NCI-H510A (cell line): ENCODE measurements around the gene CCDC88B.
"Not testable (repeated sequence)": the region's sequence is repeated elsewhere in the genome, so short reads cannot be mapped to it uniquely, and the experiment has no call there.

Experiments used
- DNase-seq: peaks from one replicate; lab custom pipeline; 2025; lab: John Stamatoyannopoulos, UW

CCDC88B gene

DNA sequence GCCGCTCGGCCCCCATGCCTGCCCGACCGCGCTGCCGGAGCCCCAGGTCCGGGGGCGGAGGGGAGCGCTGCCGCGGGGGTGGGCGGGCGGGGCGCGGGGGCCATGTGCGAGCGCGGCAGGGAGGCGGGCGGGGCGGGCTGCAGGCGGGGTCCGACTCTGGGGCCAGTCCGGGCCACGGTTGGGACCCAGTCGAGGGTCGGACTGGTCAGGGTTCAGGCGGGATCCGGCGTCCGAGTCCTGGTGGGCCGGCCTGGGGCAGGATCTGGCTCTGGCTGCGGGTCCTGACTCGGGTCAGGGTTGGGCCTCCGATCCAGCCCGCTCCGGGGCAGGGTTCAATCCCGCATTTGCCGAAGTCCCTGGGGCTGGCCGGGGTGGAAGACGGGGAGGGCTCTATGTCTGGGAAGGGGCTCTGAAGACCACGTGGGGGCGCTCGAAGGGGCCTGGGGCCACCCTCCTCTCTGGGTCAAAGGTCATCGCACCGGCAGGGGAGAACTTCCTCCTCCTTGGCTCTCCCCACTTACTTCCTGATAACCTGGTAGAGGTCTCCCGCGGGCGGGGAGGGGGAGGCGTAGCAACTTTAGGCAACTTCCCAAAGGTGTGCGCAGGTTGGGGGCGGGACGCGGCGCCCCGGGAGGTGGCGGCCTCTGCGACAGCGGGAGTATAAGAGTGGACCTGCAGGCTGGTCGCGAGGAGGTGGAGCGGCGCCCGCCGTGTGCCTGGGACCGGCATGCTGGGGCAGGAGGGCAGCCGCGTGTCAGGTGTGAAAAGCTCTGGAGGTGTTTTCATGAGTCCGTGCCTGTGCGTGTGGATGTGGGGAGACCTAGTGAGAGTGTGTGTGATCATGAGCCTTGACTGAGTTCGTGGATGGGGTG, 34.1 kb upstream of the CCDC88B start:
- peak; percentile 35 for DNase-seq

DNA sequence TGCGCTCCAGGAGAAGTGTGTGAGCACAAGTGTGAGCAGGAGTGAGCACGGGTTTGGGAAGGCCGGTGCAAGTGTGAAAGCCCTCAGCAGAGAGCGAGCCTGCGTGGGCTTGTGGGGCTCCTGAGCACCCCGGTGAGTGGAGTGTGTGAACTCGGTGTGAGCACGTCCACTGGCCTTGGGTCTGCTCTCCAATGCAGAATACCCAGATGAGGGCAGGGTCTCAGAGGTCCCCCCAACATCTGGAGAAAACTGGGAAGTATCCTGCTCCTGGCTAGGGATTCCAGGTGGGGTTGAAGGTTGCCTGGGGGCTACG, 33.5 kb upstream of the CCDC88B start:
- DNase-seq, result no peak

DNA sequence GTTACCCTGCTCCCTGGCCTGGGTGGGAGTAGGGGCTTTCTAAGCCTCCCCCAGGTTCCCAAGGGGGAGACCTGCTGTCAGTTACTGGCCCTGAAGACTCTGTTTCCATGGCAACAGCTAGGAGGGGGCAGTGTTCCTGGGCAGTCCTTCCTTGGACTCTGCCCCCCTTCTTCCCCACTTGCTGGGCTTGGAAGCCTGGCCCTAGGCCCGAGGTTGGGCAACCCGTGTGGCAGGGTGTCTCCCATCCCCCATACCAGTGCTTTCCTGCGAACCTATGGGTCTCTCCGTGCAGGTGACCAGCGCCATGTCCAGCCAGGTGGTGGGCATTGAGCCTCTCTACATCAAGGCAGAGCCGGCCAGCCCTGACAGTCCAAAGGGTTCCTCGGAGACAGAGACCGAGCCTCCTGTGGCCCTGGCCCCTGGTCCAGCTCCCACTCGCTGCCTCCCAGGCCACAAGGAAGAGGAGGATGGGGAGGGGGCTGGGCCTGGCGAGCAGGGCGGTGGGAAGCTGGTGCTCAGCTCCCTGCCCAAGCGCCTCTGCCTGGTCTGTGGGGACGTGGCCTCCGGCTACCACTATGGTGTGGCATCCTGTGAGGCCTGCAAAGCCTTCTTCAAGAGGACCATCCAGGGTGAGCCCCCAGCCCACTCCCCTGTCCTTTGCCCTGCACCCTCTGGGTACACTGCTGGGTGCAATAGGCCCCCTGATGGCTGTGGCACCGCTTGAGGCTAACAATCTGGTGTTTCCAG, 33.0 kb upstream of the CCDC88B start:
- DNase-seq, result no peak

DNA sequence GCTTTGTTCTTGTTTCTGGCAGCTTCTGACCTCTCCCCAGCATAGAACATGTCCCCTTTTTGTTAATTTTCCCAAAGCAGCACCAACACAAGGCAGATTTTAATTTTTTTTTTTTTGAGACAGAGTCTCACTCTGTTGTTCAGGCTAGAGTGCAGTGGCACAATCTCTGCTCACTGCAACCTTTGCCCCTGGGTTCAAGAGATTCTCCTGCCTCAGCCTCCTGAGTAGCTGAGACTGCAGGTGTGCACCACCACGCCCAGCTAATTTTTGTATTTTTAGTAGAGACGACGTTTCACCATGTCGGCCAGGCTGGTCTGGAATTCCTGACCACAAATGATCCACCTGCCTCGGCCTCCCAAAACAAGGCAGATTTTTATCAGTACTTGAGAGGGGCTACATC, 32.2 kb upstream of the CCDC88B start:
- DNase-seq, result not testable (repeated sequence)

DNA sequence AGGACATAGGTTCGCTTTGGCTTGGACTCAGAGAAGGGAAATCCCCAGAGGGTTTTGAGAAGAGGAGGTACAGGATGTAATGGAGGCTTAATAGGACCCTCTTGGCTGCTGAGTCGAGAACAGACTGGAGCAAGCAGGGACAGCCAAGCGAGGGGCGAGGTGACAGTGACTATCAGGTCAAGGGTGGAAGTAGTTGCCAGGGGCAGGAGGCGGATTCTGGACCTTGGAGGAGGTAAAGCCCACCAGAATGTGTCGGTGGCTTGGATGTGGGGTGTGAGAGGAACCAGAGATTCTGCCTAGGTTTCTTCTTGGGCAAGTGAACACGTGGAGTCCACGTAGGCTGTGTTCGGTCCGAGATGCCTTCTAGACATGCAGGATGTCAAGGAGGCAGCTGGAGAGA, 27.1 kb upstream of the CCDC88B start:
- no peak for DNase-seq

DNA sequence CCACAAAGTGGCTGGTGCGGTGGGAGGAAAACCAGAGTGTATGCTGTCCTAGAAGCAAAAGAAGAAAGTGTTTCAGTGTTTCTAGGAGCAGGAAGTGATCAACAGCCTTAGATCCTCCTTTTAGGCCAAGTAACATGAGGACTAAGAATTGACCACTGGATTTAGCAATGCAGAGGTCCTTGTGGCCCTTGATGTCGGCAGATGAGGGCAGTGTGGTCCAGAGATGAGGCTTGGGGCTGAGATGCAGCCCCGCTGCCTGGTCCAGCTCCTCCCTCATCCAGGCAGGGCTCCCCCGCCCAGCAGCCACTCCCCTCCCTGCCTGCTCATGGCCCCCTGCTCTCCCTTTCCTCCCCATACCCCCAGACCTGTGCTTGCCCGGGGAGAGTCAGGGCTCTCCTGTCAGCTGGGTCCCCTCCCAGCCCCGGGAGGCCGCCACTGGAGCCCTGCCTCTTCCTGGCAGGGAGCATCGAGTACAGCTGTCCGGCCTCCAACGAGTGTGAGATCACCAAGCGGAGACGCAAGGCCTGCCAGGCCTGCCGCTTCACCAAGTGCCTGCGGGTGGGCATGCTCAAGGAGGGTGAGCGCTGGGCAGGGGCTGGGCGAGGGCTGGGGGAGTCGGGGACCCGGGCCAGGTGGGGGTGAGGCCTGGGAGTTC, 26.4 kb upstream of the CCDC88B start:
- no peak for DNase-seq

DNA sequence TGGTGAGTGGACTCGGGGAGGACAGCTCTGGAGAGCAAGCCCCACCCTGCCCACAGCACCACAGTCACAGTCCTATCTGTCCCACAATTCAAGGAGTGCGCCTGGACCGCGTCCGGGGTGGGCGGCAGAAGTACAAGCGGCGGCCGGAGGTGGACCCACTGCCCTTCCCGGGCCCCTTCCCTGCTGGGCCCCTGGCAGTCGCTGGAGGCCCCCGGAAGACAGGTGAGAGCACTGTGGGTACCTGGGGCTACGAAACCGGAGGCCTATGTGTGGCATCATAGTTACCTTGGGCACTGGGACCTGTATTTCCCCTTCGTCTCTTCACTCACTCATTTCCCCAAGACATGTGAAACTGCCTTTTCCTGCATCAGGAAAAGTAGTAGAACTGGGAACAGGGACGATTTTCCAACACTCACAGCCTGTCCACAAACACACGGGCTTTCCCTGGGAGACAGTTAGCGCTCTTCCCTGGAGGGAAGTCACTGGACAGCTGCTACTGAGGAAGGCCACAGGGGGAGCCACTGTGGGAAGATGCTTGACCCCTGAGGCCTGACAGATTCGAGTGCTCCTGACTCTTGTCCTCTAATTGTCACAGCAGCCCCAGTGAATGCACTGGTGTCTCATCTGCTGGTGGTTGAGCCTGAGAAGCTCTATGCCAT, 25.7 kb upstream of the CCDC88B start:
- DNase-seq, result no peak

DNA sequence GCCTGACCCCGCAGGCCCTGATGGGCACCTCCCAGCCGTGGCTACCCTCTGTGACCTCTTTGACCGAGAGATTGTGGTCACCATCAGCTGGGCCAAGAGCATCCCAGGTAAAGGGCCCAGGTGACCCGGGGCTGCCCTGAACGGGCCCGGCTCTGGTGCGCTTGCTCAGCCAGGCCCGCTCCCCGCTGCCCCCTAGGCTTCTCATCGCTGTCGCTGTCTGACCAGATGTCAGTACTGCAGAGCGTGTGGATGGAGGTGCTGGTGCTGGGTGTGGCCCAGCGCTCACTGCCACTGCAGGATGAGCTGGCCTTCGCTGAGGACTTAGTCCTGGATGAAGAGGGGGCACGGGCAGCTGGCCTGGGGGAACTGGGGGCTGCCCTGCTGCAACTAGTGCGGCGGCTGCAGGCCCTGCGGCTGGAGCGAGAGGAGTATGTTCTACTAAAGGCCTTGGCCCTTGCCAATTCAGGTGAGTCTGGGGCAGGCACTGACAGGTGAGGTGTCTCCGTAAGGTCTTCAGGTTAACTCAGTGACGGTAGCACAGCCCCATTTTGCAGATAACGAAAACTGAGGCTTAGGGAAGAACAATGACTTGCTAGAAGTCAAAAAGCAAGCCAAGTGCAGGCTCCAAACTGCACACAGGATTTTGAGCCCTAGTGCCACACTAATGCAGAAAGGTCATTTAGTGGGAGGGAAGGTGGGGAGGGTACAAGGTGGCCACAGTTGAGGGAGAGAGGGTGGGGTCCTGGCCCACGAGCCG, 25.0 kb upstream of the CCDC88B start:
- DNase-seq, result no peak

DNA sequence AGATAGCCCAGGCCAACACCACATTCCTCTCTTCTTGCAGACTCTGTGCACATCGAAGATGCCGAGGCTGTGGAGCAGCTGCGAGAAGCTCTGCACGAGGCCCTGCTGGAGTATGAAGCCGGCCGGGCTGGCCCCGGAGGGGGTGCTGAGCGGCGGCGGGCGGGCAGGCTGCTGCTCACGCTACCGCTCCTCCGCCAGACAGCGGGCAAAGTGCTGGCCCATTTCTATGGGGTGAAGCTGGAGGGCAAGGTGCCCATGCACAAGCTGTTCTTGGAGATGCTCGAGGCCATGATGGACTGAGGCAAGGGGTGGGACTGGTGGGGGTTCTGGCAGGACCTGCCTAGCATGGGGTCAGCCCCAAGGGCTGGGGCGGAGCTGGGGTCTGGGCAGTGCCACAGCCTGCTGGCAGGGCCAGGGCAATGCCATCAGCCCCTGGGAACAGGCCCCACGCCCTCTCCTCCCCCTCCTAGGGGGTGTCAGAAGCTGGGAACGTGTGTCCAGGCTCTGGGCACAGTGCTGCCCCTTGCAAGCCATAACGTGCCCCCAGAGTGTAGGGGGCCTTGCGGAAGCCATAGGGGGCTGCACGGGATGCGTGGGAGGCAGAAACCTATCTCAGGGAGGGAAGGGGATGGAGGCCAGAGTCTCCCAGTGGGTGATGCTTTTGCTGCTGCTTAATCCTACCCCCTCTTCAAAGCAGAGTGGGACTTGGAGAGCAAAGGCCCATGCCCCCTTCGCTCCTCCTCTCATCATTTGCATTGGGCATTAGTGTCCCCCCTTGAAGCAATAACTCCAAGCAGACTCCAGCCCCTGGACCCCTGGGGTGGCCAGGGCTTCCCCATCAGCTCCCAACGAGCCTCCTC, 24.1 kb upstream of the CCDC88B start:
- not testable (repeated sequence) for DNase-seq

DNA sequence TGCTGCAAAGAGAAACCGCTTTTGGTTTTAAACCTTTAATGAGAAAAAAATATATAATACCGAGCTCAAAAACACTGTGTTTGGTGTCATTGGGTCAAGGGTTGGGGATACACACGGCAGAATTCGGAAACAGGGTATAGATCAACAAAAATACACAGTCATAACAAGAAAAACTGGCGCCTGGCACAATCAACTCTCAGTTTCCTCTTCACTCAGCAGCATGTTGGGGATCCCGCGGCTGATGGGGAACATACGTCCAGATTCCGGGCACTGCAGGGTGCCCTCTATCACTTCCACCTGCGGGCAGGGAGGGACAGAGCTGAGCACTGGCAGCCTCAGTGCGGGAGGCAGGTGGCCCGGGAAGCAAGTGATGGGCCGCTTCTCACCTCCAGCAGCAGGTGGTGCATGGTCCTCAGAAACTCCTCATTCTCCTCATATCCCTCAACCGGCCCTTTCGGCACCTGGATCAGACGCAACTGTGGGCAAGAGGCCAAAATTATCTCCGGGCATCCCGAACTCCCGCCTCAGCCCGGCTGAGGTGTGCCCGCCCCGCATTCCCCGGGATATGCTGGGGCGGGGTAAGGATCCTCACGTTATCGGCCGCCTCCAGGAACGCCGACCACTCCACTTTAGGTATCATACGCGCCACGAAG, 23.2 kb upstream of the CCDC88B start:
- DNase-seq, result peak; percentile 33

DNA sequence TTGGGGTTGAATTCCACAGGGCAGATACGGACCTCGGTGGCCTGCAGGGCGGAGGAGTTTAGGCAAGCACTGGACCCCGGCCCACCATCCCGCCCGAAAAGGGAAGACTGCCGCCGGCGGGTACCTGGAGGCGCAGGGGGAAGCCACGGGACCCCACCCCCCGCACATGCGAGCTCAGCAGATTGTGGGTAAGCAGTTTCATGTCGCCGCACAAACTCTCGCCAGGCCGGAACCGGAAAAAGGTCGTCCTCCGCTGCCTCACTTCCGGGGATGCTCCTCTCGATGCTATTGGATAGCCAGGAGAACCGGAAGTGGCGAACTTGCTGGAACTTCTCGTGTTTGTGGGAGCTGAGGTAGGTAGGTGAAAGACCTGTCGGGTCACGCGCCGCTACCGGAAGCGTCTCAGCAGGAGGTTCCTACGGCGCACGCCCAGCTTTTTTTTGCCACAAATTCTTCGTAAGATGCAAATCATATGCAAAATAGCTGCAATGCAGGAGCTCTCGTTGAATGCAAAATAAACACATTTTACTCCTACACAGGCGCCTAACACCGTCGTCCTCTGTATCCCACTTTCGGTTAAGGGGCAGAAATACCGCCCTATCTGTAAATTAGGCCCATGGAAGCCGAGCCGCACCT, 22.6 kb upstream of the CCDC88B start, which contains the start of gene TRMT112:
Gene TRMT112 (minus strand): TSS at position 235 of the 636 bp plus-strand sequence. CDS start 33 bp downstream, at position 202.
- DNase-seq, result peak; percentile 97

DNA sequence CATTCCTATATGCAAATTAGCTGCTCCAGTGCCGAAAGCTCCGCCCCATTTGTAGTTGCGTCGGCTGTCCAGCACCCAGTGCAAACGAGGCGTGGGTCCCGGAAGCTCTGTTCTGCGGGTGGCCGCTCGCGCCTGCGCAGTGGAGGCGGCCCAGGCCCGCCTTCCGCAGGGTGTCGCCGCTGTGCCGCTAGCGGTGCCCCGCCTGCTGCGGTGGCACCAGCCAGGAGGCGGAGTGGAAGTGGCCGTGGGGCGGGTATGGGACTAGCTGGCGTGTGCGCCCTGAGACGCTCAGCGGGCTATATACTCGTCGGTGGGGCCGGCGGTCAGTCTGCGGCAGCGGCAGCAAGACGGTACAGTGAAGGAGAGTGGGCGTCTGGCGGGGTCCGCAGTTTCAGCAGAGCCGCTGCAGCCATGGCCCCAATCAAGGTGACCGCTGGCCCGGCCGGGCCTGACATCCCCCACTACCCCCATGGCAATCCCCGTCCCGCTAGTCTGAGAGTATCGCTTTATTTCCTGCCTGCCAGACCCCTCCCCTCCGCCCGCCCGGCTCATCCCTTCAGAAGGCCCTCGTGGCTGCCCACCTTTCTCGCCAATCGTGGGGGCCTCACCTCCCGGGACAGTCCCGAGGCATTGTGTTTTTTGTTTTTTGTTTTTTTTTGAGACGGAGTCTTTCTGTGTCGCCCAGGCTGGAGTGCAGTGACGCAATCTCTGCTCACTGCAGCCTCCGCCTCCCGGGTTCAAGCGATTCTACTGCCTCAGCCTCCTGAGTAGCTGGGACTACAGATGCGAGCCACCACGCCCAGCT, 21.8 kb upstream of the CCDC88B start, which contains the start of gene PRDX5:
Gene PRDX5 (plus strand): TSS at position 161 of the 805 bp plus-strand sequence. CDS start 95 bp downstream, at position 256.
- DNase-seq, result peak; percentile 91

DNA sequence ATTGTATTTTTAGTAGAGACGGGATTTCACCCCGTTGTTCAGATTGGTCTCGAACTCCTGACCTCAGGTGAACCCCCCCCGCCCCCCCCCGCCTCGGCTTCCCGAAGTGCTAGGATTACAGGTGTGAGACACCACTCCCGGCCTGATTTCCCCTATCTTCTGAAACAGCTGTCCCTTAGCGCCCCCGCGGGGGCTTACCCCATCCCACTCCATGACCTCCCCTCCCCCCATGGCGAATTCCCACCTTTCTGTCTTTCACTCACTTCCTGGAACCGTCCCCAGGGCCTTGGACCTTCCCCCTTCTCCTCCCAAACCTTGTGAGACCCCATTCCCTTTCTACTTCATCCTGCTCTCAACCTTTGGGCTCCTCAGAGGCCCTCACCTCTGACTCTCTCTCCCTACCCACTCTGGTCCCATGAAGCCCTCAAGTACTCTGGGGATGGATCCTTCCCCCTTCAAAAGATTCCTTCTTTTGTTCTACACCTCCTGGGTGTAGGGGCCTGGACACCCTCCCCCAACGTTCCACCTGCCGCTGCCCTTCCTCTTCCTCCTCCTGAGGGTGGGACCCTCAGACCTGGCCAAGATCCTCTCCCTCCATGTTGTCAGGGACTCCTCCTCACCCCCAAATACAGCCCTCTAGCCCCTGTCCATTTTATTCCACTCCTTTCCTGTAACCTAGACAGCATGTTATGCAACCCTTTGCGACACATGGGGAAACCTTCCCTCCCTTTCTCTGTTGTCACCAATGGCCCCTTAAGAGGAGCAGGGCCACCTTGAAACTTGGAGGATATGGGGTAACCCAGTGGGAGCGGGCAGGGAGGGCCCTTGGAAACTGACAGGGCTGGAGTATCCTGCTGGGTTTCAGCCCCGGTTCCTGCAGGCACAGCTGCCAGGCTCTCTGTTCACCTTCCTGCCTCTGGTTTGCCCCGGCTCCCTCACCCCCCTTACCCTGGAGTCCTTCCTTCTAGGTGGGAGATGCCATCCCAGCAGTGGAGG, 20.9 kb upstream of the CCDC88B start:
- DNase-seq, result no peak

DNA sequence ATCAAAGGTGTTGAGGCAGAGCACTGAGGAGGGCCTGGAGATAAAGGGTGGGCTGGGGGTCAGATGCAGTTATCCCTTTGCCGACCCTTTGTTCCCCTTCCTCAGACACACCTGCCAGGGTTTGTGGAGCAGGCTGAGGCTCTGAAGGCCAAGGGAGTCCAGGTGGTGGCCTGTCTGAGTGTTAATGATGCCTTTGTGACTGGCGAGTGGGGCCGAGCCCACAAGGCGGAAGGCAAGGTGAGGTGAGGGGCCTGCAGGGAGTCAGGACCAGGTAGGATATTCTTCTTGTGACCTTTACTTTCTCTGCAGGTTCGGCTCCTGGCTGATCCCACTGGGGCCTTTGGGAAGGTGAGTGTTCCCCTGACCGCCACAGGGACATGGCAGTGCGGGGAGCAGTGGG, 19.4 kb upstream of the CCDC88B start:
- DNase-seq, result no peak

DNA sequence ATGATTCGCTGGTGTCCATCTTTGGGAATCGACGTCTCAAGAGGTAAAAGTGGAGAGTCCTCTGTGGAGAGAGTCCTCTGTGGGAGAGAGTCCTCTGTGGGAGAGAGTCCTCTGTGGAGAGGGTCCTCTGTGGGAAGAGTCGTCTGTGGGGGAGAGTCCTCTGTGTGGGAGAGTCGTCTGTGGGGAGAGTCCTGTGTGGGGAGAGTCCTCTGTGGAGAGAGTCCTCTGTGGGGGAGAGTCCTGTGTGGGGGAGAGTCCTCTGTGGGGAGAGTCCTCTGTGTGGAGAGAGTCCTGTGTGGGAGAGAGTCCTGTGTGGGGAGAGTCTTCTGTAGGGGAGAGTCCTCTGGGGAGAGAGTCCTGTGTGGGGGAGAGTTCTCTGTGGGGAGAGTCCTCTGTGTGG, 19.0 kb upstream of the CCDC88B start:
- DNase-seq, result no peak

DNA sequence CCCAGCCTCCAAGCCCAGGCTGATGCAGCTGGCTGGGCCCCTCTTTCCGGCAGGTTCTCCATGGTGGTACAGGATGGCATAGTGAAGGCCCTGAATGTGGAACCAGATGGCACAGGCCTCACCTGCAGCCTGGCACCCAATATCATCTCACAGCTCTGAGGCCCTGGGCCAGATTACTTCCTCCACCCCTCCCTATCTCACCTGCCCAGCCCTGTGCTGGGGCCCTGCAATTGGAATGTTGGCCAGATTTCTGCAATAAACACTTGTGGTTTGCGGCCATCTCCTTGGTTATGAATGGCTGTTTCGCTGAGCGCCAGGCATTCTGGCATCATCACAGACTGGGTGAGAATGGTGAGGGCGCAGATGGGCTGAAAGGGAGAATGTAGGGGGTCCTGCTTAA, 18.5 kb upstream of the CCDC88B start:
- no peak for DNase-seq

DNA sequence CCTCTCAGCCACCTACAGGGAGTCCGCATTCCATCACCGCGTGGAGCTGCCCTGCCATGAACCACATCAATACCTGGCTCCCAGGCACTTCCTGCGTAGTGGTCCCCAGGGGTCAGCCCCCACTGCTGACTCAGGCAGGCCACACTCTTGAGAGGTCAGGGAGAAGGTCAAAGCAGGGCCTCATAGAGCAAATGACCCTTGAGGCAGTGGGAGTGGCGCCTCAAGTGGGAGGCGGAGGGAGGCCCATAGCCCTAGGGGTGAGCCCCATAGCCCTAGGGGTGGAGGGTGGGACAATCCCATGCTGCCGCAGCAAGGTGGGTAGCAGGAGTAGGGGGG, 17.1 kb upstream of the CCDC88B start:
- DNase-seq, result no peak
